HepG2 (cell line): ENCODE data around the gene CCDC38. TPM values are rescaled to one million over a fixed set of nuclear protein-coding genes. Genes with fewer than 3 reads are reported as not detected.

Experiments used
- AHR ChIP-seq: IDR thresholded peaks from 2 replicates; pipeline ENCODE4 v1.6.1; 2018; ENCODE audit warnings: missing genetic modification reagents, missing compliant biosample characterization
- ARNTL ChIP-seq: sonication (generic); formaldehyde crosslinking; IDR thresholded peaks from 2 replicates; pipeline ENCODE4 v1.4.0; 2020; ENCODE audit warnings: mild to moderate bottlenecking, missing genetic modification reagents
- ELF4 ChIP-seq: sonication (generic); formaldehyde crosslinking; IDR thresholded peaks from 2 replicates; pipeline ENCODE4 v1.5.0; 2020; ENCODE audit warnings: missing genetic modification reagents, mild to moderate bottlenecking, moderate library complexity, borderline replicate concordance
- MEF2D ChIP-seq: sonication (generic); formaldehyde crosslinking; IDR thresholded peaks from 2 replicates; pipeline ENCODE4 v1.5.1; 2020; ENCODE audit warnings: mild to moderate bottlenecking, missing genetic modification reagents
- ZBTB8A ChIP-seq: sonication (generic); formaldehyde crosslinking; IDR thresholded peaks from 2 replicates; pipeline ENCODE4 v1.4.0; 2020; ENCODE audit warnings: mild to moderate bottlenecking, low read depth, missing genetic modification reagents, borderline replicate concordance
- ZEB1 ChIP-seq: IDR thresholded peaks from 2 replicates; pipeline ENCODE4 v1.6.1; 2012; ENCODE audit warnings: mild to moderate bottlenecking, low read depth, inconsistent platforms; ENCODE audit not compliant: insufficient replicate concordance
- ZFAT ChIP-seq: sonication (generic); formaldehyde crosslinking; conservative IDR thresholded peaks from 2 replicates; pipeline ENCODE4 v1.8.1; 2023; ENCODE audit warnings: missing genetic modification reagents, inconsistent platforms
- ZNF557 ChIP-seq: sonication (generic); formaldehyde crosslinking; IDR thresholded peaks from 2 replicates; pipeline ENCODE4 v1.4.0; 2020; ENCODE audit warnings: missing genetic modification reagents
- ZNF598 ChIP-seq: sonication (generic); formaldehyde crosslinking; IDR thresholded peaks from 2 replicates; pipeline ENCODE4 v1.5.1; 2020; ENCODE audit warnings: mild to moderate bottlenecking, missing genetic modification reagents, borderline replicate concordance
- polyA plus RNA-seq, 8 experiments: library from polyadenylated mRNA; depleted of rRNA in 3 of 8; stranded (reverse) in 7 of 8; unstranded in 1 of 8; fragments of >200 nt; fragmentation: Illumina TruSeq in 4 of 8; extraction: Trizol in 4 of 8; gene quantifications; 2 replicates each; pipeline versions ENCODE4 v1.2.1 to v1.2.3, GENCODE V29; 2011 to 2016; ENCODE audit warnings: low read depth in 4 of 8, missing spikeins in 1 of 8, mixed read lengths in 1 of 8; ENCODE audit not compliant: insufficient read depth in 1 of 8
- total RNA-seq, 5 experiments: library from RNA; depleted of rRNA; stranded (reverse); fragments of >200 nt; fragmentation: Illumina TruSeq; extraction: Trizol; gene quantifications; 2 replicates each; pipeline ENCODE4 v1.2.3, GENCODE V29; 2016; ENCODE audit warnings: low read depth in 1 of 5
- TF ChIP-seq, protein P1 (sequence below): sonication (generic); formaldehyde crosslinking; IDR thresholded peaks from 2 replicates; pipeline ENCODE4 v1.4.0; 2020; ENCODE audit warnings: missing genetic modification reagents, borderline replicate concordance
- TF ChIP-seq, protein P2 (sequence below): sonication (generic); formaldehyde crosslinking; IDR thresholded peaks from 2 replicates; pipeline ENCODE4 v1.4.0; 2020; ENCODE audit warnings: missing genetic modification reagents, borderline replicate concordance
- TF ChIP-seq, protein P3 (sequence below): sonication (generic); formaldehyde crosslinking; IDR thresholded peaks from 2 replicates; pipeline ENCODE4 v1.8.1; 2022; ENCODE audit warnings: mild to moderate bottlenecking, missing genetic modification reagents
- TF ChIP-seq, protein P4 (sequence below): sonication (generic); formaldehyde crosslinking; IDR thresholded peaks from 2 replicates; pipeline ENCODE4 v1.4.0; 2020; ENCODE audit warnings: missing genetic modification reagents; ENCODE audit errors: not compliant biosample characterization
- TF ChIP-seq, protein P5 (sequence below): sonication (generic); formaldehyde crosslinking; conservative IDR thresholded peaks from 2 replicates; pipeline ENCODE4 v1.8.0; 2022; ENCODE audit warnings: mild to moderate bottlenecking, moderate library complexity, missing genetic modification reagents

The CCDC38 gene
- total and polyA plus RNA-seq, 2 of the 13 experiments (the other 11 are each of a cell fraction or from before 2014, with no cell fraction given): 0.24 to 0.32 TPM

DNA sequence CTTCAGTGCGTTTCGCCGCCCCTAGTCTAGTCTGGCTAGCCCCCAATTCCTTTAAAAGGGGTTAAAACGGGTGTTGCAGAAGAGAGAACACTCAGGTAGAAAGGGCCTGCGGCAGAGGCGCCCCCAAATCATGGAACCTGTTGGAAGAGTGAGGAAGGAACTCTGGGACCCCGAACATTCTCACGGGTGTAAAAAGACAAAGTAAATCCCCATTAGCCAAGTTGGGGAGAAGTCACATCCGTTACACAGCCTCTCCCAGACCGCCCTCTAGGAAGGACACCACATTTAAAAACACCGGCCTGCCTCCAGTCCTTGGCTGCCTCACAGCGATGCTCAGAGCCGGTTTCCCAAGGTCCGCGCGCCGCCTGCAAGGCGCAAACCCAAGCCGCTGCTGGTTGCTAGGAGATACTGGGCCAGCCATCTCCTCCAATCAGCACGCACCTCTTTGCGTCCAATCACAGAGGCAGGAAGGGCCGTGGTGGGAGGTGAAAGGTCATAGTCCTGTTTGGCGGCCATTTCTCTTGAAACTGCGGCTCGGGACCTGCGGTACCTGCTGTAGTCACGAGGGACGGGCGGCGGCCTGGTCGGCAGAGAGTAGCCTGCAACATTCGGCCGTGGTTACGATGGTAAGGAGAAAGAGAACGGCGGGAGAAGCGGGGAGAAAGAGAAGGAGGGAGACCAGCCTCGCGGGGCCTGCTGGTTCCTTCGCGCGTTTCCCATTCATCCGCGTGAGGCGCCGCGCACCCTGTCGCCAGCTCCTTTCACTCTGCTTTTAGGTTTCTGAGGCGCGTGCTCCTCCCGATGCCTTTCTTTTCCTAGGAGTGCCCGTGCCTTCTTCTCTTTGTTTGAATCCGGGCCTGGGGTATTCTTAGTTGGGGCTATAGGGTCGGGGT is 83.7 kb downstream of the CCDC38 start, which contains the start of gene SNRPF (continued):
- TF ChIP-seq, protein P1, sequence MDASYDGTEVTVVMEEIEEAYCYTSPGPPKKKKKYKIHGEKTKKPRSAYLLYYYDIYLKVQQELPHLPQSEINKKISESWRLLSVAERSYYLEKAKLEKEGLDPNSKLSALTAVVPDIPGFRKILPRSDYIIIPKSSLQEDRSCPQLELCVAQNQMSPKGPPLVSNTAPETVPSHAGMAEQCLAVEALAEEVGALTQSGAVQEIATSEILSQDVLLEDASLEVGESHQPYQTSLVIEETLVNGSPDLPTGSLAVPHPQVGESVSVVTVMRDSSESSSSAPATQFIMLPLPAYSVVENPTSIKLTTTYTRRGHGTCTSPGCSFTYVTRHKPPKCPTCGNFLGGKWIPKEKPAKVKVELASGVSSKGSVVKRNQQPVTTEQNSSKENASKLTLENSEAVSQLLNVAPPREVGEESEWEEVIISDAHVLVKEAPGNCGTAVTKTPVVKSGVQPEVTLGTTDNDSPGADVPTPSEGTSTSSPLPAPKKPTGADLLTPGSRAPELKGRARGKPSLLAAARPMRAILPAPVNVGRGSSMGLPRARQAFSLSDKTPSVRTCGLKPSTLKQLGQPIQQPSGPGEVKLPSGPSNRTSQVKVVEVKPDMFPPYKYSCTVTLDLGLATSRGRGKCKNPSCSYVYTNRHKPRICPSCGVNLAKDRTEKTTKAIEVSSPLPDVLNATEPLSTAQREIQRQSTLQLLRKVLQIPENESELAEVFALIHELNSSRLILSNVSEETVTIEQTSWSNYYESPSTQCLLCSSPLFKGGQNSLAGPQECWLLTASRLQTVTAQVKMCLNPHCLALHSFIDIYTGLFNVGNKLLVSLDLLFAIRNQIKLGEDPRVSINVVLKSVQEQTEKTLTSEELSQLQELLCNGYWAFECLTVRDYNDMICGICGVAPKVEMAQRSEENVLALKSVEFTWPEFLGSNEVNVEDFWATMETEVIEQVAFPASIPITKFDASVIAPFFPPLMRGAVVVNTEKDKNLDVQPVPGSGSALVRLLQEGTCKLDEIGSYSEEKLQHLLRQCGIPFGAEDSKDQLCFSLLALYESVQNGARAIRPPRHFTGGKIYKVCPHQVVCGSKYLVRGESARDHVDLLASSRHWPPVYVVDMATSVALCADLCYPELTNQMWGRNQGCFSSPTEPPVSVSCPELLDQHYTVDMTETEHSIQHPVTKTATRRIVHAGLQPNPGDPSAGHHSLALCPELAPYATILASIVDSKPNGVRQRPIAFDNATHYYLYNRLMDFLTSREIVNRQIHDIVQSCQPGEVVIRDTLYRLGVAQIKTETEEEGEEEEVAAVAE (CRISPR knock-in tag): peak; percentile 100
- 0 out of 2 replicates have a peak, but pooled peaks have one; percentile 15 for TF ChIP-seq ZFAT
- TF ChIP-seq ZBTB8A: no peak
- peak; percentile 41 for TF ChIP-seq ZEB1
- peak; percentile 86 for TF ChIP-seq MEF2D (CRISPR knock-in tag)
- TF ChIP-seq ARNTL (CRISPR knock-in tag): no peak
- TF ChIP-seq ZNF557 (CRISPR knock-in tag): 0 out of 2 replicates have a peak, but pooled peaks have one; percentile 52
- TF ChIP-seq ELF4 (CRISPR knock-in tag): no peak
- TF ChIP-seq AHR: peak; percentile 79; the same call in 1 of the 2 replicates
- TF ChIP-seq, protein P2, sequence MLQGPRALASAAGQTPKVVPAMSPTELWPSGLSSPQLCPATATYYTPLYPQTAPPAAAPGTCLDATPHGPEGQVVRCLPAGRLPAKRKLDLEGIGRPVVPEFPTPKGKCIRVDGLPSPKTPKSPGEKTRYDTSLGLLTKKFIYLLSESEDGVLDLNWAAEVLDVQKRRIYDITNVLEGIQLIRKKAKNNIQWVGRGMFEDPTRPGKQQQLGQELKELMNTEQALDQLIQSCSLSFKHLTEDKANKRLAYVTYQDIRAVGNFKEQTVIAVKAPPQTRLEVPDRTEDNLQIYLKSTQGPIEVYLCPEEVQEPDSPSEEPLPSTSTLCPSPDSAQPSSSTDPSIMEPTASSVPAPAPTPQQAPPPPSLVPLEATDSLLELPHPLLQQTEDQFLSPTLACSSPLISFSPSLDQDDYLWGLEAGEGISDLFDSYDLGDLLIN (CRISPR knock-in tag): peak; percentile 11; the same call in 1 of the 2 replicates
- TF ChIP-seq, protein P3, sequence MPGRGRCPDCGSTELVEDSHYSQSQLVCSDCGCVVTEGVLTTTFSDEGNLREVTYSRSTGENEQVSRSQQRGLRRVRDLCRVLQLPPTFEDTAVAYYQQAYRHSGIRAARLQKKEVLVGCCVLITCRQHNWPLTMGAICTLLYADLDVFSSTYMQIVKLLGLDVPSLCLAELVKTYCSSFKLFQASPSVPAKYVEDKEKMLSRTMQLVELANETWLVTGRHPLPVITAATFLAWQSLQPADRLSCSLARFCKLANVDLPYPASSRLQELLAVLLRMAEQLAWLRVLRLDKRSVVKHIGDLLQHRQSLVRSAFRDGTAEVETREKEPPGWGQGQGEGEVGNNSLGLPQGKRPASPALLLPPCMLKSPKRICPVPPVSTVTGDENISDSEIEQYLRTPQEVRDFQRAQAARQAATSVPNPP: no peak
- peak; percentile 62; the same call in 1 of the 2 replicates for TF ChIP-seq ZNF598
- TF ChIP-seq, protein P4, sequence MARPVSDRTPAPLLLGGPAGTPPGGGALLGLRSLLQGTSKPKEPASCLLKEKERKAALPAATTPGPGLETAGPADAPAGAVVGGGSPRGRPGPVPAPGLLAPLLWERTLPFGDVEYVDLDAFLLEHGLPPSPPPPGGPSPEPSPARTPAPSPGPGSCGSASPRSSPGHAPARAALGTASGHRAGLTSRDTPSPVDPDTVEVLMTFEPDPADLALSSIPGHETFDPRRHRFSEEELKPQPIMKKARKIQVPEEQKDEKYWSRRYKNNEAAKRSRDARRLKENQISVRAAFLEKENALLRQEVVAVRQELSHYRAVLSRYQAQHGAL (CRISPR knock-in tag): peak; percentile 46
- TF ChIP-seq, protein P5, sequence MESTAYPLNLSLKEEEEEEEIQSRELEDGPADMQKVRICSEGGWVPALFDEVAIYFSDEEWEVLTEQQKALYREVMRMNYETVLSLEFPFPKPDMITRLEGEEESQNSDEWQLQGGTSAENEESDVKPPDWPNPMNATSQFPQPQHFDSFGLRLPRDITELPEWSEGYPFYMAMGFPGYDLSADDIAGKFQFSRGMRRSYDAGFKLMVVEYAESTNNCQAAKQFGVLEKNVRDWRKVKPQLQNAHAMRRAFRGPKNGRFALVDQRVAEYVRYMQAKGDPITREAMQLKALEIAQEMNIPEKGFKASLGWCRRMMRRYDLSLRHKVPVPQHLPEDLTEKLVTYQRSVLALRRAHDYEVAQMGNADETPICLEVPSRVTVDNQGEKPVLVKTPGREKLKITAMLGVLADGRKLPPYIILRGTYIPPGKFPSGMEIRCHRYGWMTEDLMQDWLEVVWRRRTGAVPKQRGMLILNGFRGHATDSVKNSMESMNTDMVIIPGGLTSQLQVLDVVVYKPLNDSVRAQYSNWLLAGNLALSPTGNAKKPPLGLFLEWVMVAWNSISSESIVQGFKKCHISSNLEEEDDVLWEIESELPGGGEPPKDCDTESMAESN (CRISPR knock-in tag): peak; percentile 36; the same call in 1 of the 2 replicates
